GM21526 (cell line): ENCODE data around the gene NFATC2.
A peak's percentile ranks its signal among the peaks of the same experiment; 100 is the strongest.

ENCODE experiments used
- ATAC-seq: cut with Tn5 transposase; IDR thresholded peaks from one replicate; pipeline ENCODE4 v1.9.1; 2021; ENCODE audit warnings: moderate library complexity; ENCODE audit not compliant: unreplicated experiment, low FRiP score

NFATC2 gene

GRCh38 chr20:51542571-51543421 lies at the start of gene NFATC2:
Gene NFATC2, minus strand, starts transcription at chr20:51542719. Its CDS starts 220 bp downstream, at chr20:51542499.
- ATAC-seq = peak; percentile 24

- no peak for ATAC-seq
These were observed 49.4 kb upstream of the NFATC2 start for GRCh38 chr20:51591871-51592270.

DNA sequence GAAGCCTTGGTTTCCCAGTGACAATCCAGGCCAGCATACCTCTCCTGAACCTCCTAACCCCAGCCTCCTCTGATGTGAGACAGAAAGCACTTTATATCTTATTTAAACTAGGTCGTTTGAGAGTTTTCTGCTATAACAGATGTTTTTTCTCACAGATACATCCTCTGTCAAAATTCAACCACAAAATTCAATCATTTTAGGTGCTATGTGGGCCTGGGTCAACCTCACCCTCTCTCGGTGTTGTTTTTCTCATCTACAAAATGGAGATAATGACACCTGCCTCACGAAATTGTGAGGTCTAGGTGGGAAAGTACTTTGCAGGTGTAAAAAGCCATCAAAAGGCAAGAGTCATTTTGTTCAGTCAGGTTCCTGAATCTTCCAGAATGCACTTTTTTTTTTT lies 46.2 kb upstream of the NFATC2 start:
- no peak for ATAC-seq

DNA sequence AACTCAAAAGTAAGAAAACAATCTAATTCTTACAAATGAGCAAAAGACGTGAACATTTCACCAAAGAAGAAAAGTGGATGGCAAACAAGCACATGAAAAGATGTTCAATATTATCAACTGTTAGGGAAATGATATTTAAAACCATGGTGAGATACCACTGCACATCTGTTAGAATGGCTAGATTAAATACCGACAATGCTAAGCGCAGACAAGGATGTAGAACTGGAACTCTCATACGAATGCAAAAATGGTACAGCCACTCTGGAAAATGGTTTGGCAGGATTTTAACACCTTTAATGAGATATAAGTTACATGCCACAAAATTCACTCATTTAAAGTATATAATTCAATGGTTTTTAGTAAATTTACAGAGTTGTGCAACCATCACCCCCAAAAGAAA lies 44.6 kb upstream of the NFATC2 start:
- no peak for ATAC-seq

GRCh38 chr20:51586005-51586440 lies 43.5 kb upstream of the NFATC2 start:
- ATAC-seq = no peak

GRCh38 chr20:51585148-51585547 lies 42.6 kb upstream of the NFATC2 start:
- no peak for ATAC-seq

- no peak for ATAC-seq
These were observed 42.2 kb upstream of the NFATC2 start for GRCh38 chr20:51584737-51585136.

DNA sequence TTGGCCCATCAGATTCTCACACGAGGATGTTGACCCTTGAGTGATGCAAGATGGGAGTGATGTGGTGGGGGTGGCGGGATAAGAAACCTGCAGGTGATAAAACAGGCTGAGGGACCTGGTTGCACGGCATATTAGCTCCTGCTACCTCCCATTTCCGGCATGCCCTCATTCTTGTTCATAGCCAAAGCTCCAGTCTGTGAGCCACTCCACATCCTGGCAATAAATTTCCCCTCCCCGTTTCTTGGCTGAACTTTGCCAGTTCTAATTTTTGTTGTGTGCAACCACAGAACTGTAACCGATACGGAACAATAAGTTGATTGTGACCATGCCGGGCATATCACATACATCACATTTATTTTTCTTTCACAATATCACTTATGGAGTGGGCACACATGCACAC lies 41.6 kb upstream of the NFATC2 start:
- ATAC-seq = no peak

- no peak for ATAC-seq
These were observed 41.0 kb upstream of the NFATC2 start for GRCh38 chr20:51583499-51583898.

DNA sequence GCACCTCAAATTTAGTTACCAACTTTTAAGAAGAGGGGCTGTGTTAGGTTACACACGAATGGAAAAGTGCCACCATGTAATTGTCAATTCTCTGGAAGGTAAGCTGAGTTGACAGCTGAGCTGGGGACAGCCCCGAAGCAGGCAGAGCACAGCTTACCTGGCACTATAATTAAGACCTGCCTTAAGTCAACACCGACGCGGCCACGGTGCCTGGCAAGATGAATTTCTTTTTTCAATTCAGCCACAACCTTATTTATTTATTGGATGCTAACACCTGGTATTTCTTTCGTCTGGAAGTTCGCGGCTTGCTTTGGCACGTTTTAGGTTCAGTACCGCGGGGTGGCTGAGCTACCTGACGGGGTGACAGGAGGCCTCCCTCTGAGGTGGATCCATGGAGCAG lies 40.6 kb upstream of the NFATC2 start:
- no peak for ATAC-seq

DNA sequence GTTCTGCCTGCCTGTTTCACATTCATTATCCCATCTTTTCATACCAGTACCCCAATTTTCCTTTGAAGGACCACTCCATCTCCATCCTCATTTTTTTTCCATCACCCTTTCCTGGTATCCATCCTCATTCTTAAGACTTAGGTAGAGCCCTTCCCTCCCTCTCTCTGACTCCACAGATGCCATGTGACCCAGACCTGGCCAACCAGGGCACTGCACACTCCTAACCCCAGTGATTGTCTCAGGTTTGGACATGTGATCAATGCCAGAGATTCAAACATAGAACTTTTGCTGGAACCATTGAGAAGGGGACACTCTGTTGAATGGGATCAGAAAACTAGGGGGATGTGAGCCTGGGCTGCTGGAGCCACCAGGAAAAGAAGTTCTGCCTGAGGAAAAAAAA lies 39.1 kb upstream of the NFATC2 start:
- no peak for ATAC-seq

DNA sequence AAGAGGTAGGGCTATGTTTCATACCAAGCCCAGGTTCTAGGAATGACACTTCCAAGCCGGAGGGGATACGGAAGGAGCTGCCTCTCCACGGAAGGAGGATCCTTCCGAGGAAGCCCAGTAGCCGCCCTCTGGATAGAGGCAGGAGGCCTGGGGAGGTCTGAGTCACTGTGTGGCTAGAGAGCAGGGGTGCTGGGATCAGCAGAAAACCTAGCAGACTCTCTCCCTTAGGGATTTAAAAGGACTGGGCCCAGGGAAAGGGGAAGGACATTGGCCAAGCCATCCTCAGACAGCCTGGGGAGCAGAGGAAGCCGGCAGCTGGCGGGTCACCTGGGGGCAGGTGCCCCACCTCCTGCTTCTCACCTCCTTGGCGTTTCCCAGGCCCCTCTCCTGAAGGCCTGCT lies 36.6 kb upstream of the NFATC2 start:
- no peak for ATAC-seq

DNA sequence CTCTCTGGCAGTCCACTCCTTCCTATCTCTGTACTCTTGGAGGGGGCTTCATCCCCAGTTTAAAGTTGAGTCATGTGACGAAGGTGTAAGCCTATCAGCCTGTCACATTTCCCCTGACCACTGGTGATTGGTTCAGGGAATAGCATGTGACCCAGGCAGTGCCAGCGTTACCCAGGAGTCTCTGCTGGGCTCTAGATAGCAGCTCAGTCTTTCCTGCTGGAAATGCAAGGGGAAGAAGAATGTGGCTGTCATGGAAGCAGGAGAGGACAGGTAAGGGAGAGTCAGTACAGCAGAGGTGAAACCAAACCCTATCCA lies 35.6 kb upstream of the NFATC2 start:
- ATAC-seq = no peak

- ATAC-seq = no peak
These were observed 35.1 kb upstream of the NFATC2 start for GRCh38 chr20:51577432-51578144.

DNA sequence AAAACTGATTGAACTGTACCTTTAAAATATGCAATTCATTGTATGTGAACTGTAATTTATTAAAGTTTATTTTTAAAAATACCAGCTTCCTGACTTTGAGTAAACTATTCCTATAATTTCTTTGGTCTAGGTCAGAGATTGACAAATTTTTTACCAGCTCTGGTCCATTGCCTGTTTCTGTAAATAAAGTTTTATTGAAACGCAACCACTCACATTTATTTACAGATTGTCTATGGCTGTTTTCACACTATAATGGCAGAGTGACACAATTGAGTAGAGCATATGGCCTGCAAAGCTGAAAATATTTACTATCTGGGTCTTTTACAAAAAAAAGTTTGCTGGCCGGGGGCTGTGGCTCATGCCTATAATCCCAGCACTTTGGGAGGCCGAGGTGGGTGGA lies 33.0 kb upstream of the NFATC2 start:
- no peak for ATAC-seq

GRCh38 chr20:51574248-51575033 lies 31.9 kb upstream of the NFATC2 start:
- no peak for ATAC-seq

GRCh38 chr20:51573576-51574243 lies 31.2 kb upstream of the NFATC2 start:
- no peak for ATAC-seq

- no peak for ATAC-seq
These were observed 28.9 kb upstream of the NFATC2 start for GRCh38 chr20:51571460-51571794.

GRCh38 chr20:51570739-51571459 lies 28.4 kb upstream of the NFATC2 start:
- ATAC-seq = no peak
